ENCODE measurements around the gene CNTFR. TPM values are rescaled to one million over a fixed set of nuclear protein-coding genes. Genes with fewer than 3 reads are reported as not detected.
"Not testable (repeated sequence)": the region's sequence is repeated elsewhere in the genome, so short reads cannot be mapped to it uniquely, and the experiment has no call there.

The CNTFR gene
- total RNA-seq, 2 experiments from 2014 or later: not detected

- H3K4me3 Mint-ChIP-seq: no peak overlapping the region
- H3K4me1 Mint-ChIP-seq (ENCODE audit: low read depth): no peaks in the 10 kb centered on the region
- peaks cover 9% of the 10 kb centered on the region for H3K27me3 Mint-ChIP-seq
- POLR2A ChIA-PET: no interaction called here
- CTCF ChIA-PET: interaction anchor here (0.7 to 2.9 kb wide), 18 partner anchors 14 to 143 kb away, joined by 3 to 30 read pairs (median 5); partner anchors contain the start of genes DCTN3, ENHO and RPP25L
- peak; percentile 77 for DNase-seq
- intact Hi-C loops (cut with micrococcal nuclease): loop anchor here (2.0 kb wide), 1 partner anchor 110 kb away; no protein-coding TSS in a partner anchor
- no peaks in the 10 kb centered on the region for H3K36me3 Mint-ChIP-seq
- H3K27ac Mint-ChIP-seq: no peak overlapping the region
- no peaks in the 10 kb centered on the region for H3K9me3 Mint-ChIP-seq
These were observed 42.4 kb downstream of the CNTFR start for GRCh38 chr9:34546834-34547827.

- Mint-ChIP-seq H3K27me3 (peaks cover 11% of the 10 kb centered on the region), H3K36me3 (no peaks in the 10 kb centered on the region), H3K4me1 (ENCODE audit: low read depth) (no peaks in the 10 kb centered on the region), H3K4me3 (no peak overlapping the region), H3K9me3 (no peaks in the 10 kb centered on the region), H3K27ac (no peak overlapping the region)
- no peak for DNase-seq
- POLR2A ChIA-PET: no interaction called here
- intact Hi-C loops (cut with micrococcal nuclease): loop anchor here (2.0 kb wide), 1 partner anchor 109 kb away; no protein-coding TSS in a partner anchor
- CTCF ChIA-PET: interaction anchor here (0.7 to 2.9 kb wide), 9 partner anchors 22 to 143 kb away, joined by 3 to 30 read pairs (median 5); partner anchors contain the start of gene ENHO
These were observed 43.3 kb downstream of the CNTFR start for GRCh38 chr9:34546102-34546833.

GRCh38 chr9:34545497-34545896, 44.0 kb downstream of the CNTFR start:
- ChIA-PET POLR2A (no interaction called here), CTCF (interaction anchor here (1.3 to 2.9 kb wide), 2 partner anchors 46 to 141 kb away, joined by 4 to 30 read pairs; no protein-coding TSS in a partner anchor)
- H3K27me3 Mint-ChIP-seq: peaks cover 11% of the 10 kb centered on the region
- DNase-seq: no peak
- H3K27ac Mint-ChIP-seq: no peak overlapping the region
- no peaks in the 10 kb centered on the region for H3K9me3 Mint-ChIP-seq
- intact Hi-C loops (cut with micrococcal nuclease): no loop called here
- no peak overlapping the region for H3K4me3 Mint-ChIP-seq
- no peaks in the 10 kb centered on the region for H3K36me3 Mint-ChIP-seq
- no peaks in the 10 kb centered on the region for H3K4me1 Mint-ChIP-seq (ENCODE audit: low read depth)

GRCh38 chr9:34544035-34544434, 45.5 kb downstream of the CNTFR start:
- H3K36me3 Mint-ChIP-seq: no peaks in the 10 kb centered on the region
- H3K27ac Mint-ChIP-seq: no peak overlapping the region
- peaks cover 11% of the 10 kb centered on the region for H3K27me3 Mint-ChIP-seq
- ChIA-PET CTCF (interaction anchor here (1.3 kb wide), 1 partner anchor 140 kb away, joined by 4 read pairs; no protein-coding TSS in a partner anchor), POLR2A (no interaction called here)
- intact Hi-C loops (cut with micrococcal nuclease): no loop called here
- no peaks in the 10 kb centered on the region for H3K9me3 Mint-ChIP-seq
- H3K4me1 Mint-ChIP-seq (ENCODE audit: low read depth): no peaks in the 10 kb centered on the region
- H3K4me3 Mint-ChIP-seq: no peak overlapping the region
- no peak for DNase-seq

- Mint-ChIP-seq H3K9me3 (no peaks in the 10 kb centered on the region), H3K4me3 (no peak overlapping the region), H3K36me3 (no peaks in the 10 kb centered on the region), H3K27ac (no peak overlapping the region), H3K27me3 (peaks cover 9% of the 10 kb centered on the region), H3K4me1 (ENCODE audit: low read depth) (no peaks in the 10 kb centered on the region)
- CTCF ChIA-PET: interaction anchor here (0.6 kb wide), 1 partner anchor 138 kb away, joined by 3 read pairs; no protein-coding TSS in a partner anchor
- DNase-seq: no peak
- POLR2A ChIA-PET: no interaction called here
- intact Hi-C loops (cut with micrococcal nuclease): no loop called here
These were observed 48.0 kb downstream of the CNTFR start for GRCh38 chr9:34541540-34541939.

- no peak overlapping the region for H3K4me3 Mint-ChIP-seq
- DNase-seq: no peak
- H3K36me3 Mint-ChIP-seq: no peaks in the 10 kb centered on the region
- no peaks in the 10 kb centered on the region for H3K4me1 Mint-ChIP-seq (ENCODE audit: low read depth)
- peaks cover 10% of the 10 kb centered on the region for H3K27me3 Mint-ChIP-seq
- intact Hi-C loops (cut with micrococcal nuclease): no loop called here
- H3K27ac Mint-ChIP-seq: no peak overlapping the region
- POLR2A ChIA-PET: interaction anchor here (1.1 kb wide), 1 partner anchor 58 kb away, joined by 3 read pairs; no protein-coding TSS in a partner anchor
- H3K9me3 Mint-ChIP-seq: no peaks in the 10 kb centered on the region
- CTCF ChIA-PET: no interaction called here
These were observed 48.7 kb downstream of the CNTFR start for GRCh38 chr9:34540827-34541226.

- no peaks in the 10 kb centered on the region for H3K36me3 Mint-ChIP-seq
- CTCF ChIA-PET: interaction anchor here (0.6 to 1.0 kb wide), 2 partner anchors 67 to 133 kb away, joined by 3 read pairs; no protein-coding TSS in a partner anchor
- H3K9me3 Mint-ChIP-seq: no peaks in the 10 kb centered on the region
- no peak overlapping the region for H3K4me3 Mint-ChIP-seq
- POLR2A ChIA-PET: no interaction called here
- intact Hi-C loops (cut with micrococcal nuclease): no loop called here
- peaks cover 20% of the 10 kb centered on the region for H3K27me3 Mint-ChIP-seq
- no peaks in the 10 kb centered on the region for H3K4me1 Mint-ChIP-seq (ENCODE audit: low read depth)
- no peak for DNase-seq
- H3K27ac Mint-ChIP-seq: no peak overlapping the region
These were observed 52.8 kb downstream of the CNTFR start for GRCh38 chr9:34536685-34537084.

- H3K4me1 Mint-ChIP-seq (ENCODE audit: low read depth); POLR2A ChIA-PET; DNase-seq; CTCF ChIA-PET; H3K4me3 Mint-ChIP-seq; H3K9me3 Mint-ChIP-seq; H3K27ac Mint-ChIP-seq; H3K36me3 Mint-ChIP-seq; intact Hi-C loops (cut with micrococcal nuclease): not testable (repeated sequence)
- peaks cover 28% of the 10 kb centered on the region for H3K27me3 Mint-ChIP-seq
These were observed 57.5 kb downstream of the CNTFR start for GRCh38 chr9:34532041-34532440.

- Mint-ChIP-seq H3K36me3 (no peaks in the 10 kb centered on the region), H3K4me1 (ENCODE audit: low read depth) (peaks cover 16% of the 10 kb centered on the region), H3K9me3 (no peaks in the 10 kb centered on the region), H3K4me3 (no peak overlapping the region), H3K27ac (no peak overlapping the region), H3K27me3 (peaks cover 15% of the 10 kb centered on the region)
- POLR2A ChIA-PET: no interaction called here
- CTCF ChIA-PET: interaction anchor here (0.8 kb wide), 1 partner anchor 122 kb away, joined by 3 read pairs; no protein-coding TSS in a partner anchor
- DNase-seq: no peak
- intact Hi-C loops (cut with micrococcal nuclease): no loop called here
These were observed 63.5 kb downstream of the CNTFR start for GRCh38 chr9:34526026-34526425.

GRCh38 chr9:34524349-34524748, 65.2 kb downstream of the CNTFR start:
- no peak overlapping the region for H3K27ac Mint-ChIP-seq
- POLR2A ChIA-PET: no interaction called here

GRCh38 chr9:34522971-34523797, 66.3 kb downstream of the CNTFR start, which contains the start of gene ENHO:
Gene ENHO, minus strand, starts transcription at chr9:34522990. Its CDS starts 1,295 bp downstream, at chr9:34521695.
- H3K4me1 Mint-ChIP-seq (ENCODE audit: low read depth): peaks cover 16% of the 10 kb centered on the region
- ChIA-PET POLR2A (interaction anchor here (0.6 kb wide), 1 partner anchor 67 kb away, joined by 3 read pairs; no protein-coding TSS in a partner anchor), CTCF (interaction anchor here (0.7 to 2.2 kb wide), 6 partner anchors 23 to 144 kb away, joined by 3 to 13 read pairs (median 4); partner anchors contain the start of gene RPP25L)
- H3K9me3 Mint-ChIP-seq: no peaks in the 10 kb centered on the region
- DNase-seq: peak; percentile 94
- H3K27me3 Mint-ChIP-seq: peaks cover 5% of the 10 kb centered on the region
- H3K4me3 Mint-ChIP-seq: peak within 1 kb of the TSS; percentile 48
- intact Hi-C loops (cut with micrococcal nuclease): loop anchor here (1.0 to 2.0 kb wide), 2 partner anchors 65 to 144 kb away; partner anchors contain the start of genes DNAI1 and FAM219A
- H3K27ac Mint-ChIP-seq: no peak within 1 kb of the TSS
- no peaks in the 10 kb centered on the region for H3K36me3 Mint-ChIP-seq

More at GRCh38 chr9:34524349-34524748, 65.2 kb downstream of the CNTFR start:
- Mint-ChIP-seq H3K4me3 (no peak overlapping the region), H3K4me1 (ENCODE audit: low read depth) (peaks cover 16% of the 10 kb centered on the region), H3K36me3 (no peaks in the 10 kb centered on the region), H3K27me3 (peaks cover 5% of the 10 kb centered on the region), H3K9me3 (no peaks in the 10 kb centered on the region)
- intact Hi-C loops (cut with micrococcal nuclease): loop anchor here (2.0 kb wide), 1 partner anchor 66 kb away; no protein-coding TSS in a partner anchor
- no peak for DNase-seq
- CTCF ChIA-PET: interaction anchor here (0.8 to 2.2 kb wide), 7 partner anchors 22 to 120 kb away, joined by 3 to 13 read pairs (median 4); partner anchors contain the start of gene RPP25L

Data from activated CD4-positive, alpha-beta memory T cell treated with anti-CD3 and anti-CD28 coated beads for 36 hours (primary cell).